Peyer's patch (tissue), 4 donors: ENCODE data around the gene TTC34. TPM values are rescaled to one million over a fixed set of nuclear protein-coding genes. Genes with fewer than 3 reads are reported as not detected.
A peak's percentile ranks its signal among the peaks of the same experiment; 100 is the strongest.

Experiments
- DNase-seq, 3 donors: peaks; one replicate each; pipeline ENCODE4 v3.0.0-alpha.2; 2017 to 2019
- H3K27ac ChIP-seq, 4 donors: fragments of 200-600 bp; sonication (generic); one replicate each; pipeline ENCODE4 v1.5.1; 2016 to 2019
- H3K27me3 ChIP-seq, 2 donors: fragments of 200-600 bp; sonication (generic); one replicate each; pipeline ENCODE4 v1.5.1; 2019
- H3K36me3 ChIP-seq, 3 donors: fragments of 200-600 bp; sonication (generic); one replicate each; pipeline ENCODE4 v1.5.1; 2016 to 2019
- H3K4me1 ChIP-seq, 4 donors: fragments of 200-600 bp; sonication (generic); one replicate each; pipeline ENCODE4 v1.5.1; 2016 to 2019
- H3K4me3 ChIP-seq, 4 donors: fragments of 200-600 bp; sonication (generic); 1 replicate in 3 of 4; 2 replicates in 1 of 4; pipeline ENCODE4 v1.5.1; 2016 to 2019; ENCODE audit warnings: mild to moderate bottlenecking in 1 of 4
- H3K9me3 ChIP-seq, 4 donors: fragments of 200-600 bp; sonication (generic); one replicate each; pipeline ENCODE4 v1.5.1; 2016 to 2019; ENCODE audit warnings: mild to moderate bottlenecking in 1 of 4
- CTCF ChIP-seq, 6 experiments: fragments of 450-650 bp in 4 of 6; fragments of 200-600 bp in 2 of 6; sonication (generic) in 1 of 6; IDR thresholded peaks; one replicate each; pipeline ENCODE4 v1.5.1; 2017 to 2019; ENCODE audit warnings: antibody characterized with exemption in 6 of 6, mild to moderate bottlenecking in 3 of 6, moderate library complexity in 1 of 6
- POLR2A ChIP-seq, 2 donors: fragments of 450-650 bp; IDR thresholded peaks; one replicate each; pipeline ENCODE4 v1.5.1; 2017; ENCODE audit warnings: antibody characterized with exemption in 2 of 2, mild to moderate bottlenecking in 2 of 2, moderate library complexity in 2 of 2
- total RNA-seq, 4 donors: library from RNA; depleted of rRNA; stranded (reverse); fragments of >200 nt; gene quantifications; one replicate each; pipeline ENCODE4 v1.1.0, GENCODE V29; 2016

TTC34 gene
- total RNA-seq = 1 to 10 TPM in 2 of 4 donors, under 1 TPM in 2; 0.53 to 2.4 (median 1.5) TPM

- Histone ChIP-seq H3K27me3 (no peaks in the 10 kb centered on the region), H3K4me1 (no peaks in the 10 kb centered on the region), H3K4me3 (no peak within 1 kb of the TSS), H3K36me3 (no peaks in the 10 kb centered on the region), H3K9me3 (no peaks in the 10 kb centered on the region), H3K27ac (no peak within 1 kb of the TSS)
- no peak for TF ChIP-seq POLR2A (IDR thresholded peaks at IDR 0.05)
- TF ChIP-seq CTCF (IDR thresholded peaks at IDR 0.05) = peak in 4 of 6 experiments; percentile 12 to 31 (median 23)
- peak in 2 of 3 donors; percentile 18 to 60 for DNase-seq
These were observed at the start of gene TTC34 for GRCh38 chr1:2801535-2802291. Gene TTC34 (minus strand): TSS chr1:2801693. CDS start chr1:2800827, 866 bp downstream.

- H3K27ac ChIP-seq = no peak overlapping the region
- no peaks in the 10 kb centered on the region for H3K4me1 ChIP-seq
- H3K36me3 ChIP-seq = no peaks in the 10 kb centered on the region
- DNase-seq = no peak
- H3K27me3 ChIP-seq = no peaks in the 10 kb centered on the region
- no peaks in the 10 kb centered on the region for H3K9me3 ChIP-seq
- H3K4me3 ChIP-seq = no peak overlapping the region
- no peak for TF ChIP-seq CTCF (IDR thresholded peaks at IDR 0.05)
- no peak for TF ChIP-seq POLR2A (IDR thresholded peaks at IDR 0.05)
These were observed 49.0 kb upstream of the TTC34 start for GRCh38 chr1:2850502-2850901.

GRCh38 chr1:2848006-2848670 lies 46.6 kb upstream of the TTC34 start:
- Histone ChIP-seq H3K27ac (no peak overlapping the region), H3K4me3 (no peak overlapping the region), H3K36me3 (no peaks in the 10 kb centered on the region), H3K4me1 (no peaks in the 10 kb centered on the region), H3K9me3 (no peaks in the 10 kb centered on the region), H3K27me3 (no peaks in the 10 kb centered on the region)
- DNase-seq = no peak
- TF ChIP-seq POLR2A (IDR thresholded peaks at IDR 0.05) = no peak
- TF ChIP-seq CTCF (IDR thresholded peaks at IDR 0.05) = no peak

GRCh38 chr1:2847086-2847985 lies 45.8 kb upstream of the TTC34 start:
- Histone ChIP-seq H3K36me3 (no peaks in the 10 kb centered on the region), H3K27me3 (no peaks in the 10 kb centered on the region), H3K4me3 (no peak overlapping the region), H3K9me3 (no peaks in the 10 kb centered on the region), H3K4me1 (no peaks in the 10 kb centered on the region), H3K27ac (no peak overlapping the region)
- DNase-seq = no peak
- TF ChIP-seq POLR2A (IDR thresholded peaks at IDR 0.05) = no peak
- no peak for TF ChIP-seq CTCF (IDR thresholded peaks at IDR 0.05)

- Histone ChIP-seq H3K36me3 (no peaks in the 10 kb centered on the region), H3K4me1 (no peaks in the 10 kb centered on the region), H3K4me3 (no peak overlapping the region), H3K27ac (no peak overlapping the region), H3K27me3 (no peaks in the 10 kb centered on the region), H3K9me3 (no peaks in the 10 kb centered on the region)
- TF ChIP-seq CTCF (IDR thresholded peaks at IDR 0.05) (no peak), POLR2A (IDR thresholded peaks at IDR 0.05) (no peak)
- DNase-seq = no peak
These were observed 44.4 kb upstream of the TTC34 start for GRCh38 chr1:2845869-2846268.
